HCT116 (cell line): ENCODE measurements around the gene GRAMD4. TPM values are rescaled to one million over a fixed set of nuclear protein-coding genes. Genes with fewer than 3 reads are reported as not detected.

Experiments used
- ATAC-seq: fragments of 200-7000 bp; cut with Tn5 transposase; 2 replicates; pipeline ENCODE4 v1.9.1; 2020; ENCODE audit warnings: mild to moderate bottlenecking, moderate library complexity
- BruUV-seq: library from RNA; stranded (reverse); fragments of 400-500 nt; replicated peaks from 2 replicates; lab custom pipeline; 2021; lab: Mats Ljungman, UMichigan
- CTCF ChIA-PET: fragments of 300-600 bp; sonication (Branson Sonifier 250); formaldehyde crosslinking; loops from one replicate; lab custom pipeline; 2021; ENCODE audit warnings: antibody characterized with exemption; lab: Charles Lee
- POLR2A ChIA-PET: fragments of 300-600, 350-600 bp; sonication (Branson Sonifier 250); formaldehyde crosslinking; loops from one replicate; lab custom pipeline; 2021; ENCODE audit warnings: antibody characterized with exemption; lab: Charles Lee
- RAD21 ChIA-PET, 2 experiments: fragments of 300-600 bp; sonication (Branson Sonifier 250); formaldehyde crosslinking; loops; one replicate each; lab custom pipeline; 2023; ENCODE audit warnings: low total read pairs in 2 of 2; ENCODE audit not compliant: uncharacterized antibody in 2 of 2, unreplicated experiment in 2 of 2, low non-redundant PET in 1 of 2; lab: Charles Lee
- DNase-seq: peaks from one replicate; pipeline ENCODE4 v3.0.0-alpha.2; 2010; ENCODE audit warnings: low read depth, low spot score
- H2AFZ ChIP-seq: fragments of 200-600 bp; shearing (Covaris generic), sonication (generic); 2 replicates; pipeline ENCODE4 v1.6.1; 2017; ENCODE audit warnings: low read depth, mixed run types, mixed read lengths, antibody characterized with exemption, low read length; ENCODE audit not compliant: poor library complexity, severe bottlenecking
- H3K27ac ChIP-seq: 2 replicates; pipeline ENCODE4 v1.5.1; 2012; ENCODE audit warnings: low read depth, low read length
- H3K27me3 ChIP-seq: fragments of 200-600 bp; sonication (generic); 2 replicates; pipeline ENCODE4 v1.6.1; 2016; ENCODE audit warnings: mixed run types, low read length, mixed read lengths; ENCODE audit not compliant: insufficient read depth
- H3K36me3 ChIP-seq, 2 experiments: fragments of 200-500 bp in 1 of 2; fragments of 200-600 bp in 1 of 2; sonication (Bioruptor generic) in 1 of 2; sonication (generic) in 1 of 2; 2 replicates each; pipeline versions ENCODE4 v1.5.1 to v1.6.1; 2014 to 2016; ENCODE audit warnings: low read length in 2 of 2, inconsistent platforms in 1 of 2, mixed read lengths in 1 of 2, mixed run types in 1 of 2; ENCODE audit not compliant: insufficient read depth in 2 of 2, control insufficient read depth in 1 of 2
- H3K4me1 ChIP-seq, 2 experiments: fragments of 200-600 bp in 1 of 2; sonication (generic) in 1 of 2; 2 replicates each; pipeline versions ENCODE4 v1.5.1 to v1.6.1; 2012 to 2017; ENCODE audit warnings: low read length in 2 of 2, inconsistent platforms in 1 of 2, mild to moderate bottlenecking in 1 of 2, mixed read lengths in 1 of 2, mixed run types in 1 of 2, moderate library complexity in 1 of 2; ENCODE audit not compliant: insufficient read depth in 2 of 2, control insufficient read depth in 1 of 2
- H3K4me2 ChIP-seq: fragments of 200-600 bp; sonication (generic); 2 replicates; pipeline ENCODE4 v1.6.1; 2017; ENCODE audit warnings: mixed run types, low read length, mixed read lengths
- H3K4me3 ChIP-seq, 2 experiments: fragments of 200-600 bp in 1 of 2; sonication (generic) in 1 of 2; replicated peaks in 1 of 2; 2 replicates each; pipeline ENCODE4 v1.5.1; 2011 to 2016; ENCODE audit warnings: low read length in 2 of 2, control low read depth in 1 of 2, low read depth in 1 of 2, mild to moderate bottlenecking in 1 of 2, mixed read lengths in 1 of 2, mixed run types in 1 of 2
- H3K79me2 ChIP-seq: fragments of 200-600 bp; sonication (generic); 2 replicates; pipeline ENCODE4 v1.6.1; 2017; ENCODE audit warnings: mild to moderate bottlenecking, mixed run types, low read length, moderate library complexity, mixed read lengths; ENCODE audit not compliant: insufficient read depth
- H3K9ac ChIP-seq: fragments of 200-600 bp; sonication (generic); 2 replicates; pipeline ENCODE4 v1.6.1; 2016; ENCODE audit warnings: low read length, mixed read lengths
- H3K9me2 ChIP-seq: fragments of 200-600 bp; sonication (generic), shearing (Covaris generic); 2 replicates; pipeline ENCODE4 v1.6.1; 2017; ENCODE audit warnings: mixed run types, mild to moderate bottlenecking, moderate library complexity; ENCODE audit not compliant: insufficient read depth
- H3K9me3 ChIP-seq, 2 experiments: fragments of 200-500 bp in 1 of 2; fragments of 200-600 bp in 1 of 2; sonication (Bioruptor generic) in 1 of 2; sonication (generic) in 1 of 2; 2 replicates each; pipeline ENCODE4 v1.6.1; 2014 to 2017; ENCODE audit warnings: low read length in 2 of 2, mixed read lengths in 2 of 2, inconsistent platforms in 1 of 2, low read depth in 1 of 2, mild to moderate bottlenecking in 1 of 2, mixed run types in 1 of 2, moderate library complexity in 1 of 2; ENCODE audit not compliant: control insufficient read depth in 1 of 2, insufficient read depth in 1 of 2
- H4K20me1 ChIP-seq: fragments of 200-600 bp; sonication (generic), shearing (Covaris generic); 2 replicates; pipeline ENCODE4 v1.6.1; 2017; ENCODE audit warnings: mixed run types, mild to moderate bottlenecking, moderate library complexity; ENCODE audit not compliant: insufficient read depth
- CBX3 ChIP-seq: IDR thresholded peaks from 2 replicates; pipeline ENCODE4 v1.6.1; 2012; ENCODE audit warnings: low read depth
- CEBPB ChIP-seq: IDR thresholded peaks from 2 replicates; pipeline ENCODE4 v1.6.1; 2012; ENCODE audit warnings: low read depth
- CTCF ChIP-seq, 3 experiments: fragments of 200-600 bp in 1 of 3; sonication (generic) in 1 of 3; IDR thresholded peaks in 2 of 3; conservative IDR thresholded peaks in 1 of 3; 2 replicates each; pipeline ENCODE4 v1.5.1; 2012 to 2017; ENCODE audit warnings: low read depth in 2 of 3, low read length in 2 of 3, antibody characterized with exemption in 1 of 3, borderline replicate concordance in 1 of 3, control low read depth in 1 of 3, mild to moderate bottlenecking in 1 of 3, mixed read lengths in 1 of 3, mixed run types in 1 of 3, moderate library complexity in 1 of 3; ENCODE audit not compliant: insufficient read depth in 1 of 3
- EGR1 ChIP-seq: IDR thresholded peaks from 2 replicates; pipeline ENCODE4 v1.6.1; 2012; ENCODE audit warnings: low read depth
- EZH2 ChIP-seq: fragments of 200-600 bp; sonication (generic); IDR thresholded peaks from 2 replicates; pipeline ENCODE4 v1.6.1; 2017; ENCODE audit warnings: antibody characterized with exemption, mixed run types
- EZH2phosphoT487 ChIP-seq: fragments of 200-600 bp; IDR thresholded peaks from 2 replicates; pipeline ENCODE4 v1.6.1; 2018; ENCODE audit warnings: antibody characterized with exemption, borderline replicate concordance
- JUND ChIP-seq: IDR thresholded peaks from 2 replicates; pipeline ENCODE4 v1.6.1; 2012
- POLR2A ChIP-seq: IDR thresholded peaks from 2 replicates; pipeline ENCODE4 v1.7.0; 2011; ENCODE audit warnings: borderline replicate concordance; ENCODE audit not compliant: insufficient read depth, insufficient read length; ENCODE audit errors: extremely low read depth
- POLR2AphosphoS5 ChIP-seq: IDR thresholded peaks from 2 replicates; pipeline ENCODE4 v1.6.1; 2011; ENCODE audit warnings: mild to moderate bottlenecking, low read depth, low read length, moderate library complexity
- RAD21 ChIP-seq: IDR thresholded peaks from 2 replicates; pipeline ENCODE4 v1.6.1; 2012; ENCODE audit warnings: low read depth, mild to moderate bottlenecking
- SP1 ChIP-seq: IDR thresholded peaks from 2 replicates; pipeline ENCODE4 v1.6.1; 2012; ENCODE audit warnings: low read depth
- SRF ChIP-seq: IDR thresholded peaks from 2 replicates; pipeline ENCODE4 v1.6.1; 2012; ENCODE audit warnings: low read depth
- TCF7L2 ChIP-seq: IDR thresholded peaks from 2 replicates; pipeline ENCODE4 v1.7.0; 2011; ENCODE audit warnings: borderline replicate concordance, inconsistent platforms; ENCODE audit not compliant: insufficient read depth, insufficient read length; ENCODE audit errors: extremely low read depth
- YY1 ChIP-seq: IDR thresholded peaks from 2 replicates; pipeline ENCODE4 v1.6.1; 2011; ENCODE audit warnings: low read length, low read depth, moderate library complexity, mild to moderate bottlenecking; ENCODE audit not compliant: insufficient replicate concordance; ENCODE audit errors: extremely low read depth
- ZFX ChIP-seq: fragments of 450-650 bp; IDR thresholded peaks from 2 replicates; pipeline ENCODE4 v1.6.1; 2017
- ZNF274 ChIP-seq: fragments of 200-500 bp; sonication (Bioruptor generic); IDR thresholded peaks from 2 replicates; pipeline ENCODE4 v1.6.1; 2014; ENCODE audit warnings: mild to moderate bottlenecking, low read depth, low read length, inconsistent platforms
- intact Hi-C: fragments of 100-400 bp; cut with micrococcal nuclease; formaldehyde crosslinking; loops from 2 replicates; pipeline ENCODE4 v1.10.0; 2022
- total RNA-seq: library from RNA; stranded (reverse); gene quantifications from one replicate; pipeline ENCODE4 v1.2.1, GENCODE V29; 2021; ENCODE audit not compliant: unreplicated experiment
- TF ChIP-seq, protein P1 (sequence below): IDR thresholded peaks from 2 replicates; pipeline ENCODE4 v1.6.1; 2012
- TF ChIP-seq, protein P2 (sequence below): IDR thresholded peaks from 2 replicates; pipeline ENCODE4 v1.6.1; 2012; ENCODE audit warnings: low read depth

GRAMD4 gene
- total RNA-seq, 1 experiment from 2014 or later, result 25.8 TPM

- no peak overlapping the region for H3K27ac ChIP-seq
- H3K4me3 ChIP-seq, result no peak overlapping the region
- ATAC-seq (no peak), DNase-seq (no peak)
- ChIA-PET CTCF (no interaction called here), POLR2A (no interaction called here), RAD21 (no interaction called here)
- H3K27me3 ChIP-seq, result no peaks in the 10 kb centered on the region
- no peak overlapping the region for H2AFZ ChIP-seq
- no peaks in the 10 kb centered on the region for H3K9me3 ChIP-seq
- H3K9me2 ChIP-seq, result no peaks in the 10 kb centered on the region
- H3K4me2 ChIP-seq, result no peak overlapping the region
- intact Hi-C loops, result no loop called here
- H3K4me1 ChIP-seq, result peaks cover 13 to 30% of the 10 kb centered on the region in 2 experiments; a peak in 3 of 4 replicates
- no peaks in the 10 kb centered on the region for H4K20me1 ChIP-seq
- no TSS peak for BruUV-seq
- peaks cover 29% of the 10 kb centered on the region for H3K79me2 ChIP-seq
- no peak overlapping the region for H3K9ac ChIP-seq
- no peaks in the 10 kb centered on the region for H3K36me3 ChIP-seq
- TF ChIP-seq TCF7L2 (no peak), CTCF (IDR thresholded peaks at IDR 0.05 in 2 of 3, conservative IDR thresholded peaks at IDR 0.05 in 1 of 3; ENCODE audit: borderline replicate concordance in 1 of 3, insufficient read depth in 1 of 3, low read depth in 2 of 3, low read length in 2 of 3) (no peak), EZH2phosphoT487 (no peak), ZNF274 (no peak), POLR2A (no peak), SP1 (no peak), CBX3 (no peak), YY1 (no peak), ZFX (no peak), CEBPB (no peak), RAD21 (no peak), JUND (no peak), EZH2 (no peak), SRF (no peak), EGR1 (no peak), POLR2AphosphoS5 (no peak)
- TF ChIP-seq, protein P1, sequence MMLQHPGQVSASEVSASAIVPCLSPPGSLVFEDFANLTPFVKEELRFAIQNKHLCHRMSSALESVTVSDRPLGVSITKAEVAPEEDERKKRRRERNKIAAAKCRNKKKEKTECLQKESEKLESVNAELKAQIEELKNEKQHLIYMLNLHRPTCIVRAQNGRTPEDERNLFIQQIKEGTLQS, result no peak
- TF ChIP-seq, protein P2, sequence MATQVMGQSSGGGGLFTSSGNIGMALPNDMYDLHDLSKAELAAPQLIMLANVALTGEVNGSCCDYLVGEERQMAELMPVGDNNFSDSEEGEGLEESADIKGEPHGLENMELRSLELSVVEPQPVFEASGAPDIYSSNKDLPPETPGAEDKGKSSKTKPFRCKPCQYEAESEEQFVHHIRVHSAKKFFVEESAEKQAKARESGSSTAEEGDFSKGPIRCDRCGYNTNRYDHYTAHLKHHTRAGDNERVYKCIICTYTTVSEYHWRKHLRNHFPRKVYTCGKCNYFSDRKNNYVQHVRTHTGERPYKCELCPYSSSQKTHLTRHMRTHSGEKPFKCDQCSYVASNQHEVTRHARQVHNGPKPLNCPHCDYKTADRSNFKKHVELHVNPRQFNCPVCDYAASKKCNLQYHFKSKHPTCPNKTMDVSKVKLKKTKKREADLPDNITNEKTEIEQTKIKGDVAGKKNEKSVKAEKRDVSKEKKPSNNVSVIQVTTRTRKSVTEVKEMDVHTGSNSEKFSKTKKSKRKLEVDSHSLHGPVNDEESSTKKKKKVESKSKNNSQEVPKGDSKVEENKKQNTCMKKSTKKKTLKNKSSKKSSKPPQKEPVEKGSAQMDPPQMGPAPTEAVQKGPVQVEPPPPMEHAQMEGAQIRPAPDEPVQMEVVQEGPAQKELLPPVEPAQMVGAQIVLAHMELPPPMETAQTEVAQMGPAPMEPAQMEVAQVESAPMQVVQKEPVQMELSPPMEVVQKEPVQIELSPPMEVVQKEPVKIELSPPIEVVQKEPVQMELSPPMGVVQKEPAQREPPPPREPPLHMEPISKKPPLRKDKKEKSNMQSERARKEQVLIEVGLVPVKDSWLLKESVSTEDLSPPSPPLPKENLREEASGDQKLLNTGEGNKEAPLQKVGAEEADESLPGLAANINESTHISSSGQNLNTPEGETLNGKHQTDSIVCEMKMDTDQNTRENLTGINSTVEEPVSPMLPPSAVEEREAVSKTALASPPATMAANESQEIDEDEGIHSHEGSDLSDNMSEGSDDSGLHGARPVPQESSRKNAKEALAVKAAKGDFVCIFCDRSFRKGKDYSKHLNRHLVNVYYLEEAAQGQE, result no peak
Measured at GRCh38 chr22:46581538-46582244, 38.5 kb upstream of the GRAMD4 start.
